HG03558 (cell line): Measurements from ENCODE around the gene STOML3.
A peak's percentile ranks its signal among the peaks of the same experiment; 100 is the strongest.
"Not testable (repeated sequence)": the region's sequence is repeated elsewhere in the genome, so short reads cannot be mapped to it uniquely, and the experiment has no call there.

ENCODE experiments used
- ATAC-seq: cut with Tn5 transposase; IDR thresholded peaks from one replicate; pipeline ENCODE4 v1.9.1; 2021; ENCODE audit warnings: moderate number of reproducible peaks; ENCODE audit not compliant: unreplicated experiment; ENCODE audit errors: extremely low read depth

STOML3 gene, protein sequence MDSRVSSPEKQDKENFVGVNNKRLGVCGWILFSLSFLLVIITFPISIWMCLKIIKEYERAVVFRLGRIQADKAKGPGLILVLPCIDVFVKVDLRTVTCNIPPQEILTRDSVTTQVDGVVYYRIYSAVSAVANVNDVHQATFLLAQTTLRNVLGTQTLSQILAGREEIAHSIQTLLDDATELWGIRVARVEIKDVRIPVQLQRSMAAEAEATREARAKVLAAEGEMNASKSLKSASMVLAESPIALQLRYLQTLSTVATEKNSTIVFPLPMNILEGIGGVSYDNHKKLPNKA

DNA sequence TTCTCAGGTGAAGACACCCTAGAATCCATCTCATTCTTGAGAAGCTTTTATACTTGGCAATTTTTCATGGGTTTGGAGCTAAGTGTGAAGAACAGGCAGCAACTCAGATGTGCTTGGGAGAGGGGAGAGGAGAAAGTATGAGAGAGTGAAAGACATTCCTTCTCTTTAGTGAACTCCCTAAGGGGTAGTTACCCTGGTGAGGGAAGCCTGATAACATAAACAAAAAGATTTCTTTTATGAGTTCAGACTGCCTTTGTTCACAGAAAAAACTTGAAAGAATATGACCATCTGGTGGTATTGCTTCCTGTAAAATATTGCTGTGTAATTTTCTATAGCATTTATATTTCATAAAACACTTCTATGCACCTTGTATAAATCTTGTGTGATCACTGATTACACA is at the start of gene STOML3:
Gene STOML3 (minus strand): TSS at position 139 of the 400 bp plus-strand sequence. CDS start 110 bp downstream, at position 29.
- no peak for ATAC-seq

DNA sequence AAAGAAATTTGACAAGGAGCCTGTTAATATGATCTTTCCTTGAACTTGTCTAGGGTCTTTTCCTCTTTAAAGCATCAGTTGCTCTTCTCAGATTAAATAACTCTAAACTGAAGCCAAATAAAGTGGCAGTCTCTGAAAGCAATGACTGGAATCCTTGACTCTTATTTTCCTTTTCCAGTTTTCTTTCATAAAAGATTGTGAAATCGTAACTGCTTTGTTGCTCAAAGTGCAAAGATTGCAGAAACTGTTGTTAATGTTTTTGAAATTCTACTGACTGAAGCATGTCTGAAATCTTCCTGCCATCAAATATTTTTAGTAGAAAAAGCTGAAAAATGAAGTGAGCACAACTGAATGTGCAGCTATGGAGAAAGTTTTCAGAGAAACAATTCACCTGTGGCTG is 49.6 kb upstream of the STOML3 start:
- ATAC-seq = no peak

DNA sequence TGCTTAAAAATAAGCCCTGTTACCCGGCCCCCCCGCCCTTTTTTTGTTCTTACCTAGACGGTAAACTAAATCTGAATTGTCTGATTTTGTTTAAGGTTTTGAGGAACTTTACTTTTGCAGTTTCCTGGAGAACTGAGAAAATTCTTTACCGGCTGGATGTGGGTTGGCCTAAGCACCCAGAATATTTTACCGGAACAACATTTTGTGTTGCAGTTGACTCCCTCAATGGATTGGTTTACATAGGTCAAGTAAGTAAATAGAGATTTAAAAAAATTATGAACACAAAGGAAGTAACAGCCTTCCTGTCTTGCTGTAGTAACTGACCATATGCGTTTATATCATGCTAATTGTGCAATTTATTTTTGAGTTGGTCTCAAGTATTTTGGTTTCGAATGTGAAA is 48.4 kb upstream of the STOML3 start:
- no peak for ATAC-seq

DNA sequence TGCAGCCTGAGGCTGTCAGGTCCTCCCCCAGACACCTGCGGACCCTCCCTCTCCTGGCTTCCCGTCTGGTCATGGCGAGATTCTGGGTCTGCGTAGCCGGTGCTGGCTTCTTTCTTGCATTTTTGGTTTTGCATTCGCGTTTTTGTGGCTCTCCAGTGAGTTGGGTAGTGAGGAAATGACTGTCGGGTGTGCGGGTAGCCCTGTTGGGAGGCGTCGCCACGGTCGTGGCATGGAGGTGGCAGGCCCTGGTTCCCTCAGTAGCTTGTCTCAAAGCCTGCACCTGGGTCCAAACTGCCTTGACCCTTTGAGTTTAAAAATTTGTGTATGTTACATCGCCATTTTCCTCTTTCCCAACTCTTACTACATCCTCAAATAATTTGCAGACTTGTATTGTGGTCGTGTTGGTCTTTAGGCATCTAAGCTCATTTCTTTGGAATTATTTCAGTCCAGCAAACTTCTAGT is 48.0 kb upstream of the STOML3 start:
- ATAC-seq = peak; percentile 29

DNA sequence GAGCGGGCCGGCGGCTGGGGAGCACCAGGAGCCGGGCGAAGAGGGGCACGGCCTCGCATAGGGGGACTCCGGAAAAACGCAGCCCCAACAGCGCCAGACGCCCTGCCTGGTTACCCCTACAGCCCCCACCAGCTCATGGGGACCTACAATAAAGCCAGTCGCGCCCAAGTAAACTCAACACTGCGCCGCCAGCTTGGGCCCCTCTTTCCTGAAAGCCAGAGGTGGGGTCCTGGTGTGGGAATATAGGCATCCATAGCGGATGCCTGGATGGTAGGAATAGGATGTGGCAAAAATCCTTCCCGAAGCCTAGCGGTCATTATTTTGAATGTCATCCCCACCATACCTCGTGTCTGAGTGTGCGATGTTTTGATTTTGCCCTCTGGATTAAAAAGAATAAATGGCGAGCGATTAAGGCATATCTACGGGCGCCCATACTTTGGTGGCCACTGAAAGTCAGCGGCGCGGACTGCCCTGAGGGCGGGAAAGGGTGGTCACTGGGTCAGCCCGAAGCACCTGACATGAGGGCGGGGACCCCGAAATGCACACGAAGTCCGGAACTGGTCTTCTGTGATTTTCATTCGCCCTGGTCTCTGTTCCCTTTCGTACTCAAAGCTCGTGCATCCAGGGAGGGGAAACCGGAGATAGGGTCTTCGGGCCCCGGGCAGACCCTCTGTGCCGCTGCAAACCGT is 47.4 kb upstream of the STOML3 start, which contains the start of the genes NHLRC3 and PROSER1:
Gene NHLRC3 (plus strand): TSS at position 577 of the 689 bp plus-strand sequence. CDS start 184 bp downstream, outside the sequence.
Gene PROSER1 (minus strand): TSS at position 210 of the 689 bp plus-strand sequence. CDS start 847 bp downstream, outside the sequence.
- peak; percentile 38 for ATAC-seq

DNA sequence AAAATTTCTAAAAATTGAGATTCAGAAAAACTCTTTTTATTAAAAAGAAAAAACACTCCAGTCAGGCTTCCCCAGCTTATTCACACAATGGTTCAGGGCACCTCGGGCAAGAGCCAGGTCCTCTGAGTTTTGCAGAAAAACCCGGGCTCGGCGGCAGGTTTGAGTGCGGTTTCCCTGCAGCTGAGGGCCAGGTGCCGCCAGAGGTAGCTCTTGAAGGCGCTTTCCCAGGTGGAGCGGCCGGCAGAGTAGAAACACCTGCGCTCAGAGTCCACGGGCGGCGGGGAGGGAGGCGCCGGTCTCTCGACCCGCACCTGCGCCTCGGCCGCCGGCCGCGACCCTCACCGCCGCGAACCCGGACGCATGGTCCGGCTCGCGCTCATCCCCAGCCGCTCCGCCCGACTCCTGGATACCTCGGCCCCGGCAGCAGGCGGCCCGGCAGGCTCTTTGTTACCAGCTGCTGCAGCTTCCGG is 46.8 kb upstream of the STOML3 start:
- ATAC-seq = peak; percentile 12

DNA sequence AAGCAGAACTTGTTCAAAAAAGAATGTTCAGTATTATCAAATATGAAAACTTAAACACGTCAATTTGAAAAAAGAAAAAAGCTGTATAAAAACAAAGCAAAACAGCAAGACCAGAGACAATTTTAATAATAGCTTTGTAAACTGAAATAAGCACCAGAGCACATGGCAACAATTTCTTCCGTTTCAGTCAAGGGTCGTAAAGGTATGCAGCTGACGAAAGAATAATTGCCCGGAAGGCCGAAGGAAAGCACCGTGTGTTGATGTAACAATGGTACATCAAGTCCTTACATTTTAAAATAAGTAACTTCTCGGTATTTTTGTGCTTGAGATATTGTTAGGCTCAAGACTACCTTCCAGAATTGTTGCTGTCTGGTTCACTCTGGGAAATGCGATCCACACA is 45.6 kb upstream of the STOML3 start:
- no peak for ATAC-seq

DNA sequence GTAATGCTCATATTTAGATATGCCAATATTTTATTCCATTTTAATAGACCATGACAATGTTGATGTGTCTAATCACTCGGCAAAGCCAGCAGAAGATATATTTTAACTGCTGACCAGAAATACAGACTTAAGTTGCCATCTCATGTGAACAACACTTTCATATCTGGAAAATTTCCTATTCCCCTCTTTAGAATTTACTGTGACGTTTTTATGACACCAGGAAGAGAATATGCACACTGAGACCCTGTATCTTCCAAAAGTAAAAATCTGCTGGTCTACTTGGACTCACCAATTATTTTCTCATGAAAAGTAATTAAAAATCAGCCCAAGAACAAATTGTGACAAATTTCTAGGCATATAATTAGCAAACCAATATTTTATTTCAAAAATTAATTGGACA is 45.2 kb upstream of the STOML3 start:
- no peak for ATAC-seq

DNA sequence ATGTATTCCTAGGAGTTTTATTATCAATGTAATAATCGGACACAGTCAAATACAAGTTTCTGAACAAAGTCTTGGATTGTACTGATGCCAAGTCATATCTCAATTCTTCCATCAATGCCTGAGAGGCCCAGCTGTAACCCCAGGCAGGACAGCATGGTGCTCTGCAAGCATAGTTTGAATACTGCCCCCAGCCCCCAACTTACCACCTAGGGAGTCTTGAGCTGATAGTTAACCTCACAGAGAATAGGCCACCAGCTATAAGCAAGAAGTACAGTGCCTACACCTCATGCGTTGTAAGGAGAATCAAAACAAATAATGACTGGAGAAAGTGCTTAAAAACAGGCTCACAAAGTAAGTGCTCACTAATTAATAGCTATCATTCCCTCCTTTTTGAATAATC is 44.6 kb upstream of the STOML3 start:
- ATAC-seq = no peak

DNA sequence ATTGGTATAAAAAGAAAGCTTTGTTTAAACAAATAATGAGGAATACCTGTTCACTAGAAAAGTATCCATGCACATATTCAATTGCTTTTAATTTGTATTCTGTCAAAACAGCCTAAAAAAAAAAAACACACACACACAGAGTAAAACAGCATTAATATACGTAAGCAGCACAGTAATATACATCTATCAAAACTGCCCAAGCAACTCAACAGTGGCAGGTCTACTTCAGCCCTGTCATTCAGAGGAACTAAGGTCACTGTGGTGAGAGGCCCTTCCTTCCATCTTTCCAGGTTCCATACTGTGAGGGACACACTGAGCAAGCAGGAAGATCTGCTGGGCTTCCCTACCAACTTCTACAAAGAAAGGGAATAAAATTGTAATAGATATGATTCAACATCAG is 43.5 kb upstream of the STOML3 start:
- no peak for ATAC-seq

DNA sequence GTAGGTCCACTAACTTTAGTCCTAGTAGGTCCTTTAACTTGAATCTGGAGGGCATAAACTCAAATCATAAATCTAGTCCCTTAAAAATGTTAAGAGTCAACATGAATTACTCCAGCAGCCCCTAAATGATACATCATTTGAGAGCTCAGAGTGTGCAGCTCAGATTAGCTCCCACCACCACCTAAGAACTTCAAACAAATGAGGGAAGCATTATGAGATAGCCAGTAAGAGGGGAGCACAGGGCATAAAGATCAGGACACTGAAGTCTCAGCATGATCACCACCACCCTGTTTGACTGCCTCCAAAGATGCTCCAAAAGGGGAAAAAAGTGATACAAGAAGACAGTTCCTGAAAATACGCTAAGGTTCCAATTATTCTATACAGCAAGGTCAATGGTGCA is 41.5 kb upstream of the STOML3 start:
- no peak for ATAC-seq

DNA sequence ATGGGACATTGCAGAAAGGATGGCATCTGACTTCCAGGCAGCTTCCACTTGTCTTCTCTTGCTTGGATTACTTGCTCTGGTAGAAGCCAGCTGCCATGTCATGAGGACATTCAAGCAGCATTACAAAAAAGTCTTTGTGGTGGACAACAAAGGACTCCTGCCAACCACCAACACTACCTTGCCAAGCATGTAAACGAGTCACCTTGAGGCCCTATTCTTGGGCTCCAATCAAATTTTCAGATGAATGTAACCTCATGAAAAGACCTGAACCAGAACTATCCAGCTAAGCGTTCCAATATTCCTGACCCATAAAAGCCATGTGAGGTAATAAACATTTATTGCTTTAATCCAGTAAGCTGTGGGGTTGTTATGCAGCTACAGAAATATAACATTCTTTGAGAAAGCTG is 34.8 kb upstream of the STOML3 start:
- no peak for ATAC-seq

DNA sequence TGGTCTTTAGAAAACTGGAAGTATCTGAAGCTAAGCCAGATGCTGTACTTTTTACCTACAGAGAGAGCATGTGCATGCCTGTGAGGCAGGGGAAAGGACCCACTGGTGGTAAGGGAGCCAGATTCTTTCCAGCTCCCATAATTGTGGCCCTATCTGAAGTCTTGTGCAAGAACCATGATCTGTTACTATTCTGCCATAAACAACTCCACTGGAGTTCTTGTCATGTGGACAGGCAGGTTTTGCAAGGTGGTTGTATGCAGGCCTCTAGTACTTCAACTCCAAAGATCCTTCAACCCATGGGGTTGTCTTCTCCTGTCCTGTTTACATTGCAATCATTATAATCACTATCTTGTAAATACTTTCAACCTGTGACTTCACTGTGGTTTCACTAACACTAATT is 33.1 kb upstream of the STOML3 start:
- no peak for ATAC-seq

DNA sequence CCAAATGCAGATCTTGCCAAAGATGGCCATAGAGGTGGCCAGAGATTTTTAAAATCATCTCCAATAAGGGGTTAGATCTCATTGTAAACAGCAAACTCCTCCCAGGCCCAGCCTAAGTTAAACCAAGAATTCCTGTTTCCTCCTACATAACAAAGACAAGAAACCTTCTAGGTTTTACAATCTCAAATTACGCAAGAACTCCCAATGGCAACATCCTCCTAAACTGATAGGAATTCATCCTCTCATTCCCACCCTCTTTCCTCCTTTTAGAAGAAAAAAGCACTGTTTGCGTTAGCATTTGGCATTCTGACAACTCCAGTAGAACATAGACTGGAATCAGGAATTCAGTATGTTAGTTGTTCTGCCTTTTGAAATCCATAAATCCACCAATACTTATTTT is 32.7 kb upstream of the STOML3 start:
- ATAC-seq = no peak

DNA sequence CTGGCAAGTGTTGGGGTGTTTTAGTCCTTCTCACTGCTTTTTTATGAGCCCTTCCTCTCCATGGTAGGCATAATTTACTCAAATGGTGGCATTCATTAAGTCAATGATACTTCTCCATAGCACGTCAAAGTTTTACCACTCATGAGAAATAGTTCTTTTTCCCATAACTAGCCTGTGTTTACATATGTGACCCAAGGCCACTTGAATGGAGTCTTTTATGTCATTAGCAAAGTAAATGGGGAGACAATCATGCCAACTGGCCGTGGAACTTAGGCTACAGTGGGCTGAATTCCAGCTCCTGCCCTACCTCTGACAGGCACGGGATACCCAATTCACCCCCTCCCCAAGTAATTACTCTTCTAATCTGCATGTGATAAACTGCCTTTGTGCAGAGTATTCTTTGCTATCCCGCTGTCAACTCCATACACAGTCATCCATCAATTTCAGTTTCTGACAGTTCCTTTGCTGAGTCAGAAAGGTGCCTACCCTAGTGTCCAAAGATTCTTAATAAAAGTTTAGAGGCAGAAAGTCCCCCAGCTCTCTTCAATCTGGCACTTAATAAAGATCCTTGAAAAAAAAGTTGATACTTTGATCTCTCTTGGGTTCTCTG is 30.3 kb upstream of the STOML3 start:
- no peak for ATAC-seq

DNA sequence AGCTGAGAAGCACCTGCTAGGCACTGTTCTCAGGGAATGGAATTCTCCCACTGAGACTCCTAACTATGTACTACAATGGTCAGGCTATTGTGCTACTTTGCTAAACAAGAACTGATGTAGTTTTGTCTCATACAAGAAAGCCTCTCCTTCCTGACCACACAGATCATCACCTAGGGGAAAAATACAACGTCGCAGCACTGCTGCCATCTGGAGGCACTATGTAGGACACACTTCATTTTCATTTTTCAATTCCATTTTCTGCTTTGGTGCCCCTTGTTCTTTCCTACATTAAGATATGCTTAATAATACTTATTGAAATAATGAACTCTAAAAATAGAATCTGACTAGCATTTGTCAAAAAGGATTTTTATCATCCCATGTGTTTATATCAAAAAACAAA is 26.2 kb upstream of the STOML3 start:
- ATAC-seq = peak; percentile 71

DNA sequence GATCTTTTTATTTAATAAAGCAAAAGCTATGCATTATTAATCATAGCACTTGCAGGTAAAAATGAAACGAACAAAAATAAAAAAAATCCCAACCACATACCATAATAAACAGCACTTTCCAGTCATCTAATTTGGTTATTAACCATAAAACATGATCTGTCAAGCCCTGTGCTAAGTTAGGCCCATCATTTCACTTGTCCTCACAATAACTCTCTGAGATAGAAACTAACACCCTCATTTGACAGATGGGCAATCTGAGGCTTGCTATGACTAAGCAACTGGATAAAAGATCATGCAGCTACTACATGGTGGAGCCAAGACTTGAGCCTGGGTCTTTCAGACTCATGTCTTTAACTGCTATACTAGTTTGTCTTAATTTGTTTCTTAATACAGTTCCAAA is 25.5 kb upstream of the STOML3 start:
- peak; percentile 66 for ATAC-seq

DNA sequence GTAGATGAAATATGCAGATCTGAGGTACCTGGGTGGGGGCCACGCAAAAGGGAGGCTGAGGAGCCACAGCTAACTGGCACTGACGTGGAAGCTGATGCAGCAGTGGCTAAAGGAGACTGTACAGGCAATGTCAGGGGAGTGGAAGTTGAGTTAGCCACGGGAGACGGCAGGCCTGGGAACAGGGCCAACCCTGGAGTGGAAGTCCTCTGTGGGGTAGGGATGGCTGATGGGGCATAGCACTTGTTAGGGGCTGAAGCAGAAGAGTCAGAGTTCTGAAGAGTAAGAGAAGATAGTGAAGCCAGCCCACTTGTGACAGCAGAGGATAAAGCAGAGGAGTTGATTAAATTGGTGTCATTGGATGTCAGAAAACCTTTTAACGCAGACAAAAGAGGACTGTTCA is 22.8 kb upstream of the STOML3 start:
- ATAC-seq = no peak

DNA sequence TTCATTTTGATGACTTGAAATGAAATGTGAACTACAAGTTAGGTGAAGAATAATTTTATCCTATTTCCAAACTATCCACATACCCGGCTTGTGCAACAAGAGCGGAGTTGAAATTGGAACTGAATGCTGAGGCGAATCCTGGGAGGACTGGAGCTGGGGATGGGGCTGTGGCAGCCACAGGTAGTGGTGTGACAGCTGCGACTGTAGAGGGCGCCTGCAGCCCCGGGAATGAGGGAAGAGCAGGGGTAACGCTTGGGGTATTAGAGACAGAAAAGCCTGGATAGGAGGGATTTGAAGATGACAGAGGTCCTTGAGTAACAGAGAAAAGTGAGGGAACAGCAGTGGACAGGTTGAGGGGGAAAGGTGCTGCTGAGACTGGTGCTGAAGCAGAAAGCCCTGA is 22.0 kb upstream of the STOML3 start:
- no peak for ATAC-seq

DNA sequence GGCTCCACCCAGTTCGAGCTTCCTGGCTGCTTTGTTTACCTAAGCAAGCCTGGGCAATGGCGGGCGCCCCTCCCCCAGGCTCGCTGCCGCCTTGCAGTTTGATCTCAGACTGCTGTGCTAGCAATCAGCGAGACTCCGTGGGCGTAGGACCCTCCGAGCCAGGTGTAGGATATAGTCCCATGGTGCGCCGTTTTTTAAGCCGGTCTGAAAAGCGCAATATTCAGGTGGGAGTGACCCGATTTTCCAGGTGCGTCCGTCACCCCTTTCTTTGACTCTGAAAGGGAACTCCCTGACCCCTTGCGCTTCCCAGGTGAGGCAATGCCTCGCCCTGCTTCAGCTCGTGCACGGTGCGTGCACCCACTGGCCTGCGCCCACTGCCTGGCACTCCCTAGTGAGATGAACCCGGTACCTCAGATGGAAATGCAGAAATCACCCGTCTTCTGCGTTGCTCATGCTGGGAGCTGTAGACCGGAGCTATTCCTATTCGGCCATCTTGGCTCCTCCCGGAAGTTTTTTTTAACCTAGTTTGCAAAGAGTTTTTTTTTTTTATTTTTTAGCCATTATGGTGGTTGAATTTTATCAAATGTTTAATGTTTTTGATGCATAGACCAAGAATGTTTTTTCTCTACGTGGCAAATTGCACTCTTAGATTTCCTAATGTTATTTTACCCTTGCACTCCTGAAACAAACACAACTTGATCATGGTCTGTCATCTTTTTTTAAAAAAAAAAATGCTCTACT is 15.9 kb upstream of the STOML3 start:
- not testable (repeated sequence) for ATAC-seq
